ENCODE measurements around the gene INPP5F.
"Not testable (repeated sequence)": the region's sequence is repeated elsewhere in the genome, so short reads cannot be mapped to it uniquely, and the experiment has no call there.

INPP5F gene

DNA sequence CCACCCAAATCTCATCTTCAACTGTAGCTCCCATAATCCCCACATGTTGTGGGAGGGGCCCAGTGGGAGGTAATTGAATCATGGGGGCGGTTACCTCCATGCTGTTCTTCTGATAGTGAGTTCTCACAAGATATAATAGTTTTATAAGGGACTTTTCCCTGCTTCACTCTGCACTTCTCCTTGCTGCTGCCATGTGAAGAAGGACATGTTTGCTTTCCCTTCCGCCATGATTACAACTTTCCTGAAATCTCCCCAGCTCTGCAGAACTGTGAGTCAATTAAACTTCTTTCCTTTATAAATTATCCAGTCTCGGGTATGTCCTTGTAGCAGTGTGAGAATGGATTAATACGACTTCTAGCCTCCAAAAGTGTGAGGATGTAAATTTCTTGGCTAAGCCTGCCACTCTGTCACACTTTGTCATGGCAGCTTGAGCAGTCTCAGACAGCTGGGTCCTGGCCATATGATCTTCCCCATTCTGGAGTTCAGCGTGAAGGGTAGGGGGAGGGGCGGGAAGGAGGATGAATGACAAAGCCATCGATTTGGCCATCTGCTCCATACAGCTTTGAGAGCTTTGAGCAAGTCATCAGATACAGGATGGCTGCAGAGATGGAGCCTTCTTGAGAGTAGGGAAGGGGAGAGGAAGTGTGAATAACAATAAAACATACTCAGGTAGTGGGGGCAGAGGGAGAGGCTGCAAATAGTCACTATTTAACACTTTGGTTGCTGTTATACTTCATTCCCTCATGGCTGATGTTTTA lies 19.1 kb upstream of the INPP5F start:
- no peak for DNase-seq

DNA sequence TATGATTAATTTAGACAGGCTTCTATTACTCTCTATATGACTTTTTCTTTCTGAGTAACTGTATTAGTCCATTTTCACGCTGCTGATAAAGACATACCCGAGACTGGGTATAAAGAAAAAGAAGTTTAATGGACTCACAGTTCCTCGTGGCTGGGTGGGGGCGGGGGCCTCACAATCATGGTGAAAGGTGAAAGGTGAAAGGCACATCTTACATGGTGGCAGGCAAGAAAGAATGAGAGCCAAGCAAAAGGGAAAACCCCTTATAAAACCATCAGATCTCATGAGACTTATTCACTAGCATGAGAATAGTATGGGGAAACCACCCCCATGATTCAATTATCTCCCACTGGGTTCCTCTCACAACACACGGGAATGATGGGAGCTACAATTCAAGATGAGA lies 18.5 kb upstream of the INPP5F start:
- not testable (repeated sequence) for DNase-seq

DNA sequence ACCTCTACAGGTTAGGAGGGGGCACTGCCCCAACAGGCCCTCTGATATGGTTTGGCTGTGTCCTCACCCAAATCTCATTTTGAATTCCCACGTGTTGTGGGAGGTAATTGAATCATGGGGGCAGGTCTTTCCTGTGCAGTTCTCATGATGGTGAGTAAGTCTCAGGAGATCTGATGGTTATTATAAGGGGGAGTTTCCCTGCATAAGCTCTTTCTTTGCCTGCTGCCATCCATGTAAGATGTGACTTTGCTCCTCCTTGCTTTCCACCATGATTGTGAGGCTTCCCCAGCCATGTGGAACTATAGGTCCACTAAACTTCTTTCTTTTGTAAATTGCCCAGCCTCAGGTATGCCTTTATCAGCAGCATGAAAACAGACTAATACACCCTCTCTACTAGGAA lies 14.9 kb upstream of the INPP5F start:
- not testable (repeated sequence) for DNase-seq

DNA sequence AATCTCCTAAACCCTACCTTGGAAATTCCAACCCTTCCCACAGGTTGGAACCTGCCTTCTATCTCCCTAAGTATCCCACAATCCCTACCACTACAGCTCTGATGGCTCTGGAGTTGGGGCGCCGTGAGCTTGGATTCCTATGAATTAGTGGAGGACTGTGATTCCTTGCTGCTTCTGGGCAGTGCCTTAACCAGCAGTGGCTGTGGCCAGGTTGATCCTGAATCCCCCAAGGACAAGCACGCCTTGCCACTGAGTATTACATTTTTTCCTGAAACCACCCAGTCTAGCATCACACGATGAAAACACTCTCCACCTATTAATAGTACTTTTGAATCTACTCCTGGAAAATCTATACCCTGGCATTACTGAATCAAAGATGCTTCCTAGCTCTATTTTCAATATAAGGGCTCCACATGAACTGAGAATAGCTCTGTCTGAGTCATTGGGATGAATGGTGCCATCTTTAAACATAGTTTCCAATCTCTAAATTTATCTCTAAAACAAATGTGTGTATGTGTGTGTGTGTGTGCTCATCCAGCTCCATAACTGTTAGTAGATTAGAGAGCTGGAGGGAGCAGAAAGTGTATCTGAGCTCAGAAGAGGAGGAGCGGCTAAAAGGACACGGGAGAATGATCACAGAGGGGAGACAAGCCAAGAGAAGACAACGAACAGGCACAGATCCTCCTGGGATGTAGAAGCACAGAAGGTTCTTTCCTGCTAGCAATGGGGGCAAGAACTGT lies 11.9 kb upstream of the INPP5F start:
- no peak for DNase-seq

DNA sequence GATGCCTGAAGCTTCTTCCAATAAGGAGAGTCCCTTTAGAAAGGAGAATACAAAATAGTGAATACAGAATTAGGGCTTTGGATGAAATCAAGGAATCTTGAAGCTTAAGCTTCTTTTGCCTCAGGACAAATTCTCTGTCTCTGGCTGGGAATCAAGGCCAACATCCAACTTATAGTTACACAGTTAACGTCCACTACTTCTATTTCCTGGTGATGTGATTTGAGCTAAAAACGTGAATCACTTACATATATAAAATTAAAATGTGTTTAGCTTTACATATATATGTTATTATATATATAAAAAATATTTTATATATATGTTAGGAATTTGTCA lies 11.4 kb upstream of the INPP5F start:
- DNase-seq = no peak

DNA sequence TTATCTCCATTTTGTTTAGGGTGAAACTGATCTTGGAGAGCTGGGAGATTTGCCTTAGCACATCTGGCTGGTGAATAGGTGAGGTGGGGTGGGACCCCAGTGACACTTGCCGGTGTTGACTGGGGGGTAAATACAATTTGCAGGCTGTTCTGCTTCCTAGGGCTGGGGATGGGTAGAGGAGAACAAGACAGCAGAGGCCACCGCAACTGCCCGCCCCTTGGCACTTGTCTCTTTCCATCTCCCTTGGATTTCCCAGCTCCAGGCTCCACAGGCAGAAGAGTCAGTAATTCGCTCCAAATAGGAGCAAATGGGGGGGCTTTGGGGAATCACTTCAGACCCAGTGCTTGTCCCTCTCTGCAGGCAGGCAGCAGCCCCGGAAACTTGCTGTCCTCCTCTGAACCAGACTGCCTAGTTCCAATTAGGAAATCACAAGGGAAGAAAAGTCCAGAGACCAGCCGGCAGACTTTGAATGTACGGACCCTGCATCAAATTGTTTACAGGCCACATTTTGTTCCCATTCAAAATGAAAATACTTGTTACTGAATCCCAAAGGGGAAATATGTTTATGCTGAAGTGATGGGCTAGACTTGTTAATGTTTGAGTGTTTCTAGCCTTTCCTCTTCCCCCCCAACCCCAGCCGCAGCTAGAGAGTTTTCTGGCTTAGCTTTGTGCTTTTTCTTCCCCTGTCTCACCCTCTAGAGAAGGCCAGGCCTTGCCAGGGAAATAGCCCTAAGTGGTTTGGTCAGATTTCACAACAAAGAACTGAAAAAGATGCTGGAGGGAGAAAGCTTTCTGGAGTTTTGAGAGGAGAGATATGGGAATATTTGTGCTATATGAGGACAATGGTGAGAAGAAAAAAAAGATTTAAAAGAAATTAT lies 10.0 kb upstream of the INPP5F start:
- DNase-seq = no peak

DNA sequence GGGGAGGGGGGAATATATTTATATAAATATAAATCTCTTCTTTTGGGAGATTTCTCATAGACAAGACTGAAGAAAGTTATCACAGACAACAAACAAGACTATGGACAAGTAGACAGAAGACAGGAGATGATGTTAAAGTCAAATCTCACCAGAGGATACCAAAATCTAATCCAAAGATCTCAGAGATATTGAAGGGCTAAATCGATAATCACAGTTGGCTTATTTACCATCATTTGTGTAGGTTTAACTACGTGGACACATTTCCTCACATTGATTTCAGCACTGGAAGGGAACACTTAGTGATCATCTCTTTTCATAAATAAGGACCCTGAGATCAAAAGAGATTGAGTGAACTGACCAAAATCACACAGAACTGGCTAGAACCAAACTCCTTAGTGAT lies 2.7 kb upstream of the INPP5F start:
- DNase-seq = no peak

DNA sequence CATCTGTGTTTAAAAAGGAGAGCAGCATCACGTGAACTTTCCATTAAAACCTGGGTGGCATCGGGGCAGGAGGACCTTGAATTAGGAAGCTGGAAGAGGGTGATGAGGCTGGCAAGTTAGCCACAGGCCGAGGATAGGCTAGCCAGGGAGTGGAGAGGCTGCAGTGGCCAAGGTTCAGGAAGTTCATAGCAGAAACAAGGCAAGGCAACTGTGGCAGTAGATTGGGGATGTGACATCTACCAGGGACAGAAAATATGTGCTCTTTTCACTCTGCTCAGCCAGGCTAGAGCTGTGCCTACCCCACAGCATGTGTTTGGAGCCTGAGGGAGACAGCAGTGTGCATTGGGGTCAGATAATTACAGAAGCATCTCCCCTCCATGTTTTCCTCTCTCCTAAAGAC lies 2.2 kb upstream of the INPP5F start:
- DNase-seq = no peak

DNA sequence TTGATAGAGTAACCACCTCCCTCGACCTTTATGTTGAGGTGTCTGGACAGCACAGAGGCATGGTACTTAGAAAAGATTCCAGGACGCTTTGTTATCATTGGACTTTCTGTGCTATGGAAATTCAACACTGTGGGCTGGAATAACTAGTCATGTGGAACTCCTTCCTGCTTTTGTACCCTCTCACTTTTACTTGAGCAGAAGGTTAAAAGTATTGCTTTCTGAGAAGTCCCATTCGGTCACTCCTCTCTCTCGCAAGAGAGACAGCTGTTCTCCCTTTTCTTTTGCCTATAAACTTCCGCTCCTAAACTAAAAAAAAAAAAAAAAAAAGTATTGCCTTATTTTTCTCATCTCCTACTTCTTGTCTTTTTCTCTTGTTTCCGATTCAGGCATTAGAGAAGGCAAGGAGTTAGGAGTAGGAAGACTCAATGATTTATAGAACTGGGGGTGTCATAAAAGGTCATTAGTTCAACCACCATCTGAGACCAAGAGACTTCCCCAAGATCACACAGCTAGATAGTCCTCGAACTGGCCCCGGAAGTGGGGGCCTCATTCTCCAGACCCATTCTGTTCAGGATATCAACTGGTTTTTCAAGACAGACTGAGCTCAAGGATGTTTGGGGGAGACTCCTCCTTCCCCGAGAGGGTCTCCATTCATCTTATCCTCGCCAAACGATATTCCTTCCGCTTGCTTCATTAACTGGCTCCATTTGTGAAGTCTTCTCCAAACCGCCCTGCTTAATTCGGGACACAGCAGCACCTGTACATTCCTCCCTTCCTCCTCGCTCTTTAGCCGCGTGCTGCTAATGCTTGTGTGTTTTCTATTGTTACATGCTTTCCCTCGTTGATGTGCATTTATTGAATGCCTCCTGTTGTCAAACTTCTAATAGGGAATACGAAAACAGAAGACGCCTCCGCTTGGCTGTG lies 995 bp upstream of the INPP5F start:
- DNase-seq = peak; percentile 11

DNA sequence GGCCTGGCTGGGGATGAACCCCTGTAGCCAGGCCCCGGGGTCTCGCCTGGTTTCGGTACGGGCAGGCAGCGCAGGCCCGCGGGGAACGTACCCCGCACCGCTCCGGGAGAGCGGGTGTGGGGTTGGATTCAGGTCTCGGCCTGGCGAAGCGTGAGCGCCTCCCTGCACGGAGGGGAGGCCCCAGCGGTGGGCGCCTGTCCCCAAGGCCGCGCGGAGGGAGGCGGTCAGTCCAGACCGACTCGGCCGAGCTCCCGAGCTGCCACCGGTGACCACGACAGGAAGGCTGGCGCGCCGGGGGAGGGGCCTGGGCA lies 378 bp upstream of the INPP5F start:
- DNase-seq = no peak

DNA sequence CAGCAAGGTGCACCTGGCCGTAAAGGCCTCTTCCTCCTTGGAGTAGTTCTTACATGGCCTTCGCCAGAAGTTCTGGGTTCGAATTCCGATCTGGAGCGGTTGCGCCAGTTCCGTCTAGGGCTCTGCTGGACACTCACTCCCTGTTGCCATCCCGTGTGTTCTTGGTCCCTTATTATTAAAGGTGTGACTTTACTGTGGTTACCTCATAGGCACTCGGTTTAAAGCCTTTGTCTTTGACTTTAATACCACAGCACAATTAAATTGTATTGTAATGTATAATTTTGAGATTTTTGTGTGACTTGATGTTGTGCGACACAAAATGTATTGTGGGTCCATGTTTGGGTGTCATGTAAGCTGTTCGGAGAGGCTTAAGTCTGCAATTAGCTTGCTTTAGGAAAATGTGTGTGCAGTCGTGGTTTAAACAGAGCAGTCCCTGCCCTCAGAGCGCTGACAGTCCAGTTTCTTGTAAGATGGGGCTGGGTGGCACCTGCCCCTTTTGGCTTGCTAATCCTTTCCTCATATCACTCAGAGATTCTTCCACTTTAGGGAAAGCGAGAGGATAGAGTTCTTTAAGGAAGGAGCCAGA lies 919 bp downstream of the INPP5F start:
- DNase-seq = no peak

DNA sequence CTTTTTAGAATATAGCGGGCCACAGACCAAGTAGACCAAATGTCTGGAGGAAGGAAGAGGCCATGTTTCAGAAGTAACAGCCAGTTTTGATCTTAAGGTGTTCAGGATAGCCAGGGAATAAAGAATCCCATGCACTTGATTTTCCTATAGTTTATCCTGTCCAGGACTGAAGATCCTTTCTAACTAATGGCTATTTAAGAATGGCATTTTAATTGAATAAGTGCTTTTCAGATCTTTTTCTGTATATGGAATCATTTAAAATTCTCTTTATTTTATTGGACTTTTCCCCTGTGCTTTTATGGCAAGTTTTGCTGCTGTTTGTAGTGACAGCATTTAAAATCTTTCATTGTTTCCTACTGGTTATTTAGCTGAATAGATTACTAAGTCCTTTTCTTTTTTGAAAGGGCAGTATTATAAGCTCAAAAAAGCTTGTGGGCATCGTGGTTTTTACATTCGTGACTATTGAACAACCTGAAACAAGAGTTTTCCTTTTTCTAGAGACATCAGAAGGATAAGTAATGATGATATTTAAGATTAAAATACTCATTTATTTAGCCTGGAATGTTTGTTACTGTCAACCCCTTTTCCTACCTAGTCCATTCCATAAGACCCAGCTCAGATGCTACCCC lies 2.4 kb downstream of the INPP5F start:
- DNase-seq = no peak

DNA sequence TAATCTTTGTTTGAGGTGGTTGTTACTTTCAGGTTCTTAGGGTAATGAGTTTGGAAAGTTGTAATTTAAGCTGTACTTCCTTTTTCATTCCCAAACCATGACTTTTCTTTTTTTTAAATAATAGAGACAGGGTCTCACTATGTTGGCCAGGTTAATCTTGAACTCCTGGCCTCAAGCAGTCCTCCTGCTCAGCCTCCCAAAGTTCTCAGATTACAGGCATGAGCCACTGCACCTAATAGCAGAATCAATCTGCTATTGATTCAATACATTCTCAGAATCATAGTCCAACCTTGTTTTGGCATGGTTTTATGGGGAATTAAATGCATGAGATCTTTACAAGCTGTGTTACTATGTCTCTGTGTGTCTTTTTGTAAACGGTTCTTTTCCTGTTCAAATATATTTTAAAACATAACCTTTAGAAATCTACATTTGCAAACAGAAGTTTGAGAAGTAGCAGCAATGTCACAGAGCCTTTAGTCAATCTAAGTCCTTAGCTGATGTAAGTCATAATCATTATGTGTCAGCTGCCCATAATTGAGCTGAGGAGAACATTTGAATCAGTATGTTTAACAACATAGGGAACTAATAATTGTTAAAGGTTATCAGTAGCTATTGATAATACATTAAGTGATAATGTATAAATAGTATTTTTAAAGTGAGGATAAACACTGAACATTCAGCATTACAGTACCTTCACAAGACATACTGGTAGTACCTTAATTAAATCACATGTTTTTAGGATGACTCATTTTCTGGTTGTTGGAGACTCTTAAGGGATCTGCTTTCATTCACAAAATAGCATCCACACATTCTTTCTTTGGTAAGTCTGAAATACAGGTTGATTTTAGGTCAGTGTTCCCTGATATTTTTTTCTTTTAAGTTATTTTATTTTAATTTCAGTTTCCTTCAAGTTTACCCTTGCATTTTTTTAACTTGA lies 8.8 kb downstream of the INPP5F start:
- no peak for DNase-seq

DNA sequence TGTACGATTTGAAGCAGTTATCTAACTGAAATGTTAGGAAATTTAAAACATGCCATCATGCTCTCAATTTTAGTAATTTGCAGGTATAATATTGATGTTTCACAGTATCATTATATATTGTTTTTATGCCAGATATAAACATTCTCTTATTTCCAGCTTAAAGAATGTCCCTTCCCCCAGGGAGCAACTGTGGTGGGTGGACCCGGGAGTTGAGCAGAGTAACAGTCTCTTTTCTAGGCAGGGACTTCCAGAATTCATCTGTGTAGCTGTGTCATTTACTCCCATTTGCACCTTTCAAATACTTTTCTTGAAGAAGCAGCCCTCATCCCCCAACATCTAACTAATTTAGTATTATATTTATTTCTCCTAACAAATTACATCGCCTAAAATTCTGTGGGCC lies 9.6 kb downstream of the INPP5F start:
- no peak for DNase-seq

DNA sequence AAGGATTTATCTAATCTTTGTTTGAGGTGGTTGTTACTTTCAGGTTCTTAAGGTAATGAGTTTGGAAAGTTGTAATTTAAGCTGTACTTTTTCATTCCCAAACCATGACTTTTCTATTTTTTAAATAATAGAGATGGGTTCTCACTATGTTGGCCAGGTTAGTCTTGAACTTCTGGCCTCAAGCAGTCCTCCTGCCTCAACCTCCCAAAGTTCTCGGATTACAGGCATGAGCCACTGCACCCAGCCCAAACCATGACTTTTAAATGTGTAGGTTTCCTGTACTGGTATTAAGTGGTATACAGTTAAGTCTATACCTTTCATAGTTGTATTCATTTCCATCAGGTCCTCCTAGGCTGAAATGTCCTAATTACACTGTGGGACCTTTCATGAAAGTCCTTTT lies 10.4 kb downstream of the INPP5F start:
- no peak for DNase-seq

DNA sequence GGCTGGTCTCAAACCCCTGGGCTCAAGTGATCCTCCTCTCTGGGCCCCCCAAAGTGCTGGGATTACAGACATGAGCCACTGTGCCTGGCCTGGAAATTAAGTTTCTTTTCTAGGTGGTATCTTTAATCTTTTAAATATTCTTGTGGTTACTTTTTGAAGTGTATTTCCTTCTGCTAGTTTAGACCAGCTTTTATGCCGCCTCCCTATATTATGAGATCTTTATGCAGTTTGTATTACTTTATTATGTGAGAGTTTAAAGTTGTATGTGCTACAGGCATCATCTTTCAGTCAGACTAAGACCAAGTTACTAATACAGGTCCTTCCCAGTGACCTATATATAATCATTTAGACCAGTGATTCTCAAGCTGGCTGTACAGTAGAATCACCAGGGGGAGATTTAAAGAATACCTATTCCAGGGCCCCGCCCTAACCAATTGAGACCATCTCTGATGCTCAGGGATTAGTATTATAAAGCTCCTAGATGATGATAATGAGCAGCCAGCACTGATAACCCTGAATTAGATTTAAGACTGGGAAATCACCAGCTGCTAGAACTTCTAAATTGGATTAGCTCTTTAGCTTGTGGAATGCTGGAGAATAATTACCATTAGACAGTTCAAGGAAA lies 11.3 kb downstream of the INPP5F start:
- DNase-seq = no peak

DNA sequence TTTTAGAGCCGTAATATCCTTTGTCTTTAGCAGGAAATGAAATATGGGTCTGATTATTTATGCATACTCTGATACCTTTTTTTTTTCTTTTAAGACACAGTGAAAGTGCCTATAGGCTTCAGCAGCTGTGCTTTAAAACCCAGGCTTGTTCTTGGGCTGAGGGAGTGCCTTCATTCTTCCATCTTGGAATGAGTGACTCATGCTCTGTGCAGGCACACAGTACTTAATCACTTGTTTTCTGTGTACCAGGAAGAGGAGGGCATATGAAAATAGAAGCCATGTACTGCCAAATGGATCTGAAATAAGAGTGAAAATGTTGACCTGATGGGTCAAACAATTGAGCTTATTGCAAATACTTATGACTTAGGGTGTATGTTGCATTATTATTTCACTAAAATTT lies 12.0 kb downstream of the INPP5F start:
- no peak for DNase-seq

DNA sequence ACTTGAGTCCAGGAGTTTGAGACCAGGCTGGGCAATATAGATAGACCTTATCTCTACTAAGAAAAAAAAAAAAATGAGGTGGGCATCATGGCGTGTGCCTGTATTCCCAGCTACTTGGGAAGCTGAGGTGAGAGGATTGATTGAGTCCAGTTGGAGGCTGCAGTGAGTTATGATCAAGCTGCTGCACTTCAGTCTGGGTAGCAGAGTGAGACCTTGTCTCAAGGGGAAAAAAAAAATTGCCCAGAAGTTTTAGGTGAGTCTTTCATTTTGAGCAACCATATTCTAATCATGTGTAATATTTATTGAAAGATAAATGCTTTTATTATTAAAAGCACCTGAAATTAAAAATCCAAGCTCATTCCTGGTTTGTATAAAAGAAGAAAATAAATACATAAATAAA lies 13.1 kb downstream of the INPP5F start:
- no peak for DNase-seq

DNA sequence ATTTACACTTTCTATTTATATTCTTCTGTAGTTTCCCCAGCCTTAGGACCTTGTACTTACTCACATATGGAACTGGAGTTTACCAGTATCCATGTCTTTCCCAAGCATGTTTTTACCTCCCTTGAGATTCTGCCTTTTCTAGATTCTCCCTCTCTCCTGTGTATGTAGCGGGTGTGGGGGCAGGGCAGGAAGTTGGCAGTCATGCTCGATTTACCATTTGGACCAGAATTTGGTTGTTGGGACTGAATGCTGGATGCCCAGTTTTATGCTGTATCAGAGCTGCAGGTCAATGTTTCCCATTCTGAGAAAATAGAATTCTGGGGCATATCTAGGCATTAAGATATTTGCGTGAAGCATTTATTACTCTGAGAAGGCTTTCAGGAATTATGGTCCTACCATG lies 14.2 kb downstream of the INPP5F start:
- no peak for DNase-seq

DNA sequence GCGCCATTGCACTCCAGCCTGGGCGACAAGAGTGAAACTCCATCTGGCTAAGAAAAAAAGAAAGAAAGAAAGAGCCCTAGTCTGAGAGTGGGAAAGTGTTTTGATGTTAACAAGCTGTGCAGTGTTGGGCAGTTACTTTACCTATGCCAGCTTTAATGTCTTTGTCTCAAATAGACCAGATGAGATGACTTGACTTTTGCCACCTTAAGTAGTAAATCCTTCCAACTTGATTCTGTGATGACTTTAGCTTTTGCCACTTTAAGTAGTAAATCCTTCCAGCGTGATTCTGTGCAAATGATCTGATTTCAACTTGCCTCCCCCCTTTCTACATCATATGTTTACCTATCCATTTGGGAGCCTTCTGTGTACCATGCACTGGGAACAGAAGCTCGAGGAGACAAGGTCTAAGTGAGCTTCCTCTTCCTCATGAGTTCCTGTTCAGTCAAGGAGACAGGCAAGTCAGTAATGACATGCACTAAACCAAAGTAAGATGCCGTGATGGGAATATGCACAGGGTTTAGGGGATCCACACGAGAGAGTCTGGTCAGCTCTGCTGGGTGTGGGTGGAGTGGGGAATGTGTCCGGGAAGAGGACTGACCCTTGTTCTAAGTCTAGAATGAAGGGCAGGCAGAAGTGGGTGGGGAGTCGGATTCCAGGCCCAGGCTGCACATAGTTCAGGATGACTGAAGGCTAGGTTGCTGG lies 17.2 kb downstream of the INPP5F start:
- DNase-seq = no peak
